Measurements from ENCODE around the gene RGS6. TPM values are rescaled to one million over a fixed set of nuclear protein-coding genes. Genes with fewer than 3 reads are reported as not detected.
A peak's percentile ranks its signal among the peaks of the same experiment; 100 is the strongest.

Gene RGS6
- total RNA-seq, 2 experiments from 2014 or later, result 1.5 to 3.1 TPM

GRCh38 chr14:72401101-72401625 lies 468.9 kb downstream of the RGS6 start:
- peaks cover 2% of the 10 kb centered on the region for H3K9me3 Mint-ChIP-seq (ENCODE audit: low read depth)

GRCh38 chr14:72401632-72402376 lies 469.6 kb downstream of the RGS6 start:
- Mint-ChIP-seq H3K4me1 (peaks cover 15% of the 10 kb centered on the region), H3K4me3 (no peak overlapping the region), H3K27ac (no peak overlapping the region), H3K36me3 (no peaks in the 10 kb centered on the region), H3K27me3 (peaks cover 70% of the 10 kb centered on the region), H3K9me3 (ENCODE audit: low read depth) (peaks cover 2% of the 10 kb centered on the region)
- CTCF ChIA-PET, result interaction anchor here (2.2 kb wide), 1 partner anchor 19 kb away, joined by 7 read pairs; no protein-coding TSS in a partner anchor
- peak; percentile 47 for ATAC-seq
- peak; percentile 74 for DNase-seq

More at GRCh38 chr14:72401101-72401625, 468.9 kb downstream of the RGS6 start:
- peaks cover 15% of the 10 kb centered on the region for H3K4me1 Mint-ChIP-seq
- no peak overlapping the region for H3K27ac Mint-ChIP-seq
- ATAC-seq (no peak), DNase-seq (no peak)
- H3K36me3 Mint-ChIP-seq, result no peaks in the 10 kb centered on the region
- peaks cover 68% of the 10 kb centered on the region for H3K27me3 Mint-ChIP-seq
- CTCF ChIA-PET, result interaction anchor here (2.2 kb wide), 1 partner anchor 19 kb away, joined by 7 read pairs; no protein-coding TSS in a partner anchor
- H3K4me3 Mint-ChIP-seq, result no peak overlapping the region

GRCh38 chr14:72402377-72402772 lies 470.1 kb downstream of the RGS6 start:
- Mint-ChIP-seq H3K9me3 (ENCODE audit: low read depth) (peaks cover 2% of the 10 kb centered on the region), H3K27me3 (peaks cover 70% of the 10 kb centered on the region), H3K4me3 (no peak overlapping the region), H3K4me1 (peaks cover 15% of the 10 kb centered on the region), H3K36me3 (no peaks in the 10 kb centered on the region), H3K27ac (no peak overlapping the region)
- CTCF ChIA-PET, result interaction anchor here (2.2 kb wide), 1 partner anchor 18 kb away, joined by 7 read pairs; no protein-coding TSS in a partner anchor
- no peak for ATAC-seq
- DNase-seq, result no peak

GRCh38 chr14:72404106-72404774 lies 472.0 kb downstream of the RGS6 start:
- H3K36me3 Mint-ChIP-seq, result no peaks in the 10 kb centered on the region
- peaks cover 4% of the 10 kb centered on the region for H3K9me3 Mint-ChIP-seq (ENCODE audit: low read depth)
- H3K4me3 Mint-ChIP-seq, result no peak overlapping the region
- no peak for DNase-seq
- ATAC-seq, result no peak
- H3K27ac Mint-ChIP-seq, result no peak overlapping the region
- H3K4me1 Mint-ChIP-seq, result peaks cover 15% of the 10 kb centered on the region
- CTCF ChIA-PET, result no interaction called here
- H3K27me3 Mint-ChIP-seq, result peaks cover 66% of the 10 kb centered on the region

- H3K27me3 Mint-ChIP-seq, result peaks cover 58% of the 10 kb centered on the region
- no peak for ATAC-seq
- H3K36me3 Mint-ChIP-seq, result no peaks in the 10 kb centered on the region
- H3K9me3 Mint-ChIP-seq (ENCODE audit: low read depth), result peaks cover 4% of the 10 kb centered on the region
- DNase-seq, result no peak
- H3K27ac Mint-ChIP-seq, result no peak overlapping the region
- H3K4me3 Mint-ChIP-seq, result no peak overlapping the region
- CTCF ChIA-PET, result no interaction called here
- H3K4me1 Mint-ChIP-seq, result peaks cover 15% of the 10 kb centered on the region
These were observed 472.8 kb downstream of the RGS6 start for GRCh38 chr14:72404998-72405397.

- no peak overlapping the region for H3K27ac Mint-ChIP-seq
- CTCF ChIA-PET, result interaction anchor here (1.4 kb wide), 1 partner anchor 13 kb away, joined by 5 read pairs; no protein-coding TSS in a partner anchor
- H3K4me1 Mint-ChIP-seq, result no peaks in the 10 kb centered on the region
- no peaks in the 10 kb centered on the region for H3K36me3 Mint-ChIP-seq
- ATAC-seq (no peak), DNase-seq (no peak)
- peaks cover 4% of the 10 kb centered on the region for H3K9me3 Mint-ChIP-seq (ENCODE audit: low read depth)
- H3K4me3 Mint-ChIP-seq, result no peak overlapping the region
- H3K27me3 Mint-ChIP-seq, result peaks cover 49% of the 10 kb centered on the region
These were observed 475.8 kb downstream of the RGS6 start for GRCh38 chr14:72408020-72408419.

GRCh38 chr14:72409047-72409446 lies 476.8 kb downstream of the RGS6 start:
- H3K4me3 Mint-ChIP-seq, result no peak overlapping the region
- DNase-seq (no peak), ATAC-seq (no peak)
- H3K27ac Mint-ChIP-seq, result no peak overlapping the region
- H3K9me3 Mint-ChIP-seq (ENCODE audit: low read depth), result peaks cover 2% of the 10 kb centered on the region
- H3K4me1 Mint-ChIP-seq, result no peaks in the 10 kb centered on the region
- H3K27me3 Mint-ChIP-seq, result peaks cover 46% of the 10 kb centered on the region
- H3K36me3 Mint-ChIP-seq, result no peaks in the 10 kb centered on the region
- CTCF ChIA-PET, result no interaction called here

GRCh38 chr14:72416081-72416849 lies 484.0 kb downstream of the RGS6 start:
- Mint-ChIP-seq H3K4me1 (peaks cover 6% of the 10 kb centered on the region), H3K9me3 (ENCODE audit: low read depth) (peaks cover 2% of the 10 kb centered on the region), H3K4me3 (no peak overlapping the region), H3K36me3 (peaks cover 4% of the 10 kb centered on the region), H3K27ac (no peak overlapping the region), H3K27me3 (peaks cover 38% of the 10 kb centered on the region)
- ATAC-seq (no peak), DNase-seq (no peak)
- CTCF ChIA-PET, result interaction anchor here (1.2 to 5.0 kb wide), 2 partner anchors 312 to 392 kb away, joined by 3 to 37 read pairs; no protein-coding TSS in a partner anchor

GRCh38 chr14:72416892-72417291 lies 484.7 kb downstream of the RGS6 start:
- H3K9me3 Mint-ChIP-seq (ENCODE audit: low read depth), result peaks cover 2% of the 10 kb centered on the region
- no peak overlapping the region for H3K27ac Mint-ChIP-seq
- H3K36me3 Mint-ChIP-seq, result peaks cover 4% of the 10 kb centered on the region
- ATAC-seq (no peak), DNase-seq (no peak)
- no peak overlapping the region for H3K4me3 Mint-ChIP-seq
- CTCF ChIA-PET, result interaction anchor here (1.2 to 5.0 kb wide), 2 partner anchors 313 to 393 kb away, joined by 3 to 37 read pairs; no protein-coding TSS in a partner anchor
- peaks cover 36% of the 10 kb centered on the region for H3K27me3 Mint-ChIP-seq
- H3K4me1 Mint-ChIP-seq, result peaks cover 6% of the 10 kb centered on the region

GRCh38 chr14:72418806-72419205 lies 486.6 kb downstream of the RGS6 start:
- Mint-ChIP-seq H3K4me3 (no peak overlapping the region), H3K4me1 (peaks cover 7% of the 10 kb centered on the region), H3K27ac (no peak overlapping the region), H3K9me3 (ENCODE audit: low read depth) (peaks cover 5% of the 10 kb centered on the region), H3K36me3 (peaks cover 15% of the 10 kb centered on the region), H3K27me3 (peaks cover 36% of the 10 kb centered on the region)
- CTCF ChIA-PET, result interaction anchor here (0.6 to 5.0 kb wide), 3 partner anchors 315 to 423 kb away, joined by 4 to 37 read pairs (median 6); no protein-coding TSS in a partner anchor
- DNase-seq (no peak), ATAC-seq (no peak)

GRCh38 chr14:72419226-72419775 lies 487.1 kb downstream of the RGS6 start:
- Mint-ChIP-seq H3K9me3 (ENCODE audit: low read depth) (peaks cover 3% of the 10 kb centered on the region), H3K4me1 (peaks cover 7% of the 10 kb centered on the region), H3K27ac (no peak overlapping the region), H3K27me3 (peaks cover 36% of the 10 kb centered on the region), H3K4me3 (no peak overlapping the region), H3K36me3 (peaks cover 15% of the 10 kb centered on the region)
- DNase-seq (no peak), ATAC-seq (no peak)
- CTCF ChIA-PET, result interaction anchor here (1.2 to 5.0 kb wide), 6 partner anchors 14 to 487 kb away, joined by 3 to 37 read pairs (median 6); partner anchors contain the start of gene RGS6

GRCh38 chr14:72420749-72421474 lies 488.7 kb downstream of the RGS6 start:
- H3K4me3 Mint-ChIP-seq, result no peak overlapping the region
- H3K9me3 Mint-ChIP-seq (ENCODE audit: low read depth), result peaks cover 3% of the 10 kb centered on the region
- CTCF ChIA-PET, result interaction anchor here (0.6 to 5.0 kb wide), 22 partner anchors 13 to 489 kb away, joined by 3 to 37 read pairs (median 4); partner anchors contain the start of gene RGS6
- H3K27me3 Mint-ChIP-seq, result peaks cover 36% of the 10 kb centered on the region
- H3K36me3 Mint-ChIP-seq, result peaks cover 12% of the 10 kb centered on the region
- ATAC-seq, result peak; percentile 47
- peaks cover 7% of the 10 kb centered on the region for H3K4me1 Mint-ChIP-seq
- H3K27ac Mint-ChIP-seq, result peak overlapping the region; percentile 55
- DNase-seq, result peak; percentile 88
